NCI-H1417 (cell line): ENCODE data around the gene CASP4.
"Not testable (repeated sequence)": the region's sequence is repeated elsewhere in the genome, so short reads cannot be mapped to it uniquely, and the experiment has no call there.

ENCODE experiments used
- DNase-seq, 3 experiments: peaks; one replicate each; lab custom pipeline; 2025; lab: John Stamatoyannopoulos, UW

Gene CASP4

GRCh38 chr11:104956528-104956927, 11.8 kb downstream of the CASP4 start:
- DNase-seq = no peak

- peak; percentile 4 to 62 (median 24) for DNase-seq
These were observed 21.5 kb downstream of the CASP4 start for GRCh38 chr11:104946907-104947306.

GRCh38 chr11:104944076-104944475, 24.3 kb downstream of the CASP4 start:
- no peak for DNase-seq

- DNase-seq = peak in 1 of 3 experiments; percentile 25
These were observed 24.8 kb downstream of the CASP4 start for GRCh38 chr11:104943561-104943960.

GRCh38 chr11:104934594-104934993, 33.8 kb downstream of the CASP4 start:
- no peak for DNase-seq

GRCh38 chr11:104934073-104934472, 34.3 kb downstream of the CASP4 start:
- not testable (repeated sequence) for DNase-seq

GRCh38 chr11:104928811-104929210, 39.6 kb downstream of the CASP4 start:
- DNase-seq = no peak

GRCh38 chr11:104926771-104927611, 41.4 kb downstream of the CASP4 start:
- no peak for DNase-seq

- DNase-seq = no peak
These were observed 42.5 kb downstream of the CASP4 start for GRCh38 chr11:104925850-104926249.

- DNase-seq = no peak
These were observed 50.1 kb downstream of the CASP4 start for GRCh38 chr11:104918113-104918824.

- no peak for DNase-seq
These were observed 50.9 kb downstream of the CASP4 start for GRCh38 chr11:104917271-104918112.

GRCh38 chr11:104916442-104916841, 51.9 kb downstream of the CASP4 start:
- DNase-seq = no peak

- DNase-seq = no peak
These were observed 56.3 kb downstream of the CASP4 start for GRCh38 chr11:104912102-104912501.

- DNase-seq = no peak
These were observed 60.2 kb downstream of the CASP4 start for GRCh38 chr11:104908186-104908531.

- DNase-seq = no peak
These were observed 60.7 kb downstream of the CASP4 start for GRCh38 chr11:104907521-104908185.

GRCh38 chr11:104905271-104905670, 63.1 kb downstream of the CASP4 start:
- DNase-seq = peak in 1 of 3 experiments; percentile 16

GRCh38 chr11:104899226-104899625, 69.1 kb downstream of the CASP4 start:
- DNase-seq = no peak

GRCh38 chr11:104898685-104899013, 69.7 kb downstream of the CASP4 start:
- no peak for DNase-seq

- DNase-seq = no peak
These were observed 70.3 kb downstream of the CASP4 start, which contains the start of gene CASP12 for GRCh38 chr11:104897891-104898684. Gene CASP12, minus strand, starts transcription at chr11:104898460.

- no peak for DNase-seq
These were observed 72.7 kb downstream of the CASP4 start for GRCh38 chr11:104895634-104896033.

- no peak for DNase-seq
These were observed 74.5 kb downstream of the CASP4 start for GRCh38 chr11:104893876-104894275.
